Suprapubic skin (tissue), 3 donors: ENCODE measurements around the gene CSRNP3.

Experiments
- CTCF ChIP-seq, 2 donors: fragments of 200-600 bp in 1 of 2; fragments of 450-650 bp in 1 of 2; sonication (generic) in 1 of 2; IDR thresholded peaks; one replicate each; pipeline ENCODE4 v1.5.1; 2016 to 2019; ENCODE audit warnings: antibody characterized with exemption in 2 of 2, mild to moderate bottlenecking in 1 of 2, moderate library complexity in 1 of 2
- POLR2A ChIP-seq, 2 donors: fragments of 450-650 bp; IDR thresholded peaks; one replicate each; pipeline ENCODE4 v1.6.1; 2017; ENCODE audit warnings: antibody characterized with exemption in 2 of 2, mild to moderate bottlenecking in 2 of 2, moderate library complexity in 2 of 2

GRCh38 chr2:165630236-165630635, 160.7 kb downstream of the CSRNP3 start:
- TF ChIP-seq CTCF (IDR thresholded peaks at IDR 0.05), result no peak
- no peak for TF ChIP-seq POLR2A (IDR thresholded peaks at IDR 0.05)
